Measurements from ENCODE around the gene XRCC1. TPM values are rescaled to one million over a fixed set of nuclear protein-coding genes. Genes with fewer than 3 reads are reported as not detected.
"Not testable (repeated sequence)": the region's sequence is repeated elsewhere in the genome, so short reads cannot be mapped to it uniquely, and the experiment has no call there.

The XRCC1 gene
- total and polyA plus RNA-seq, 11 donors: 11.2 to 21.3 (median 16.6) TPM

DNA sequence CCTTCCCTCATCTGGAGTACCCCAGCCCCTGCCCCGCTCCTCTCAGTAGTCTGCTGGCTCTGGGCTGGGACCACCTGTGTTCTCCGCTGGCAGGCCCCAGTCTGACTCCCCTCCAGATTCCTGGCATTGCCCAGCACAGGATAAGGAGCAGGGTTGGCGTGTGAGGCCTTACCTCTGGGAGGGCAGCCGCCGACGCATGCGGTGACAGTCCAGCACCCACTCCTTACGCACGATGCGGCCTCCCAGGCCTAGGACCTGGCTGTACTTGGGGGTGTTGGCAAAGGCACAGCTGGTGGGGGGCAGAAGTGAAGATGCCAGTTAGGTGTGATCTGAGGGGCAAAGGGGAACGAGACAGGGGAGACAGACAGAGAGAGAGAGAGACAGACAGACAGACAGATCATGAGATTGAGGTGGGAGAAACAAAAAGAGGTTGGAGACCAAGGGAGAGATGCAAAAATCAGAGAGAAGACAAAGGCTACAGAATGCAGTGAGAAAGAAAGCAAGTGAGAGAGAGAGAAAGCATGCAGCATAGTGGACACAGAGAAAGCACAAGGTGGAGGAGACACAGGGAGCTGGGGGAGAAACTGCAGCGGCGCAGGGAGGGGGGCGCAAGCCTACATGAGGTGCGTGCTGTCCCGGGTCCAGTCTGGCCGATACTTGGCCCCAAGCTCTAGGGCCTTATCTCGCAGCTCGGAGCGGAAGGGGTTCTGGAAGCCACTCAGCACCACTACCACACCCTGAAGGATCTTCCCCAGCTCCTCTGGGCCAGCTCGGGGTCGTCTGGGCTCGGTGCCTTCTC lies 23.7 kb downstream of the XRCC1 start:
- intact Hi-C loops (cut with DNase I): loop anchor here in 7 of 10 donors (5.0 to 10.0 kb wide), 4 partner anchors 101 to 233 kb away; partner anchors contain the start of gene KCNN4 (in 1 of the 7)
- ATAC-seq: no peak
- TF ChIP-seq POLR2A (IDR thresholded peaks at IDR 0.05): no peak
- no peak for TF ChIP-seq CTCF (IDR thresholded peaks at IDR 0.05)
- Histone ChIP-seq H3K4me1 (no peaks in the 10 kb centered on the region), H3K4me3 (no peak overlapping the region), H3K9me3 (no peaks in the 10 kb centered on the region), H3K36me3 (peaks cover 0 to 74% (median 63%) of the 10 kb centered on the region in 9 donors), H3K27ac (no peak overlapping the region), H3K27me3 (no peaks in the 10 kb centered on the region)
- DNase-seq: peak in 1 of 5 donors; percentile 0
- WGBS, 4 donors: 88 to 89% (median 89%) methylated on average over 23 of the region's 23 CpGs

DNA sequence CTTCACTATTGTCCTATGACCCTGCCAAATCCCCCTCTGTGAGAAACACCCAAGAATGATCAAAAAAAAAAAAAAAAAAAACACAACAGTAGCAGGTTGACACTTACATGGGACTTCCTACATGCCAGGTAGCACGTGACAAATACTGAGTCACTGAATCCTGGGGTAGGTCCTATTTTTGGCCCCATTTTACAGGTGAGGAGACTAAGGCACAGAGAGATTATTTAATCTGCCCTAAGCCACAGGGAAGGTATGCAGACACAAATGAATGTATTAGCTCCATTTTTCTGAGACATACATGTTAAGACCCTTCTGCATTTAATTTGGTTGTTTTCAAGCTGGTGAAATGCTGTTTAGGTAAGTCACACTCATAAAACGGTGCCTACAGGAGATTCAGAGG lies 26.6 kb downstream of the XRCC1 start:
- DNase-seq (no peak), ATAC-seq (no peak)
- H3K9me3 ChIP-seq: no peaks in the 10 kb centered on the region
- WGBS, 4 donors: 91 to 97% (median 93%) methylated on average over 2 of the region's 2 CpGs
- no peak overlapping the region for H3K4me3 ChIP-seq
- no peaks in the 10 kb centered on the region for H3K4me1 ChIP-seq
- intact Hi-C loops (cut with DNase I): no loop called here
- TF ChIP-seq POLR2A (IDR thresholded peaks at IDR 0.05) (no peak), CTCF (IDR thresholded peaks at IDR 0.05) (no peak)
- H3K27me3 ChIP-seq: no peaks in the 10 kb centered on the region
- H3K36me3 ChIP-seq: peaks cover 0 to 69% (median 66%) of the 10 kb centered on the region in 9 donors
- H3K27ac ChIP-seq: no peak overlapping the region

- H3K9me3 ChIP-seq: not testable (repeated sequence)
- WGBS, 4 donors: 89 to 94% (median 94%) methylated on average over 5 to 19 of the region's 24 CpGs
- peaks cover 0 to 69% (median 65%) of the 10 kb centered on the region in 9 donors for H3K36me3 ChIP-seq
Observed at GRCh38 chr19:43547926-43548325, 27.4 kb downstream of the XRCC1 start.

GRCh38 chr19:43546581-43546980 lies 28.7 kb downstream of the XRCC1 start:
- peak in 1 of 5 donors; percentile 1 for DNase-seq
- Histone ChIP-seq H3K4me3 (no peak overlapping the region), H3K4me1 (no peaks in the 10 kb centered on the region), H3K9me3 (no peaks in the 10 kb centered on the region), H3K27ac (no peak overlapping the region), H3K27me3 (no peaks in the 10 kb centered on the region), H3K36me3 (peaks cover 0 to 73% (median 69%) of the 10 kb centered on the region in 9 donors)
- 93 to 100% (median 98%) methylated on average over 2 to 3 of the region's 3 CpGs for WGBS, 4 donors
- intact Hi-C loops (cut with DNase I): no loop called here
- no peak for ATAC-seq
- TF ChIP-seq CTCF (IDR thresholded peaks at IDR 0.05) (no peak), POLR2A (IDR thresholded peaks at IDR 0.05) (no peak)

More at GRCh38 chr19:43547926-43548325, 27.4 kb downstream of the XRCC1 start:
- H3K27me3 ChIP-seq; H3K27ac ChIP-seq; intact Hi-C loops (cut with DNase I); H3K4me1 ChIP-seq; DNase-seq; ATAC-seq; H3K4me3 ChIP-seq: not testable (repeated sequence)

Data from heart left ventricle (tissue), 16 donors.